GM13976 (cell line): ENCODE results near the gene HLX.
A peak's percentile ranks its signal among the peaks of the same experiment; 100 is the strongest.

Experiments
- DNase-seq: peaks from one replicate; pipeline ENCODE4 v3.0.0; 2012; ENCODE audit warnings: low spot score
- in situ Hi-C: fragments of 300-500 bp; cut with MboI; formaldehyde crosslinking; loops from one replicate; pipeline ENCODE4 v1.12.0; 2022; ENCODE audit warnings: low sequenced_read_pairs, mixed read lengths, inconsistent platforms; ENCODE audit not compliant: unreplicated experiment
- TF ChIP-seq, protein P1 (sequence below): IDR thresholded peaks from 2 replicates; pipeline ENCODE4 v1.5.1; 2012; ENCODE audit warnings: borderline replicate concordance, mild to moderate bottlenecking; ENCODE audit not compliant: insufficient read depth; ENCODE audit errors: extremely low read depth, missing control alignments, control extremely low read depth

HLX gene

GRCh38 chr1:220879076-220879508, at the start of gene HLX:
TSS of gene HLX (plus strand) at chr1:220879443. CDS start at chr1:220879858, 415 bp downstream.
- DNase-seq: peak; percentile 84
- in situ Hi-C loops: no loop called here

GRCh38 chr1:220833436-220833835, 45.8 kb upstream of the HLX start:
- TF ChIP-seq, protein P1, sequence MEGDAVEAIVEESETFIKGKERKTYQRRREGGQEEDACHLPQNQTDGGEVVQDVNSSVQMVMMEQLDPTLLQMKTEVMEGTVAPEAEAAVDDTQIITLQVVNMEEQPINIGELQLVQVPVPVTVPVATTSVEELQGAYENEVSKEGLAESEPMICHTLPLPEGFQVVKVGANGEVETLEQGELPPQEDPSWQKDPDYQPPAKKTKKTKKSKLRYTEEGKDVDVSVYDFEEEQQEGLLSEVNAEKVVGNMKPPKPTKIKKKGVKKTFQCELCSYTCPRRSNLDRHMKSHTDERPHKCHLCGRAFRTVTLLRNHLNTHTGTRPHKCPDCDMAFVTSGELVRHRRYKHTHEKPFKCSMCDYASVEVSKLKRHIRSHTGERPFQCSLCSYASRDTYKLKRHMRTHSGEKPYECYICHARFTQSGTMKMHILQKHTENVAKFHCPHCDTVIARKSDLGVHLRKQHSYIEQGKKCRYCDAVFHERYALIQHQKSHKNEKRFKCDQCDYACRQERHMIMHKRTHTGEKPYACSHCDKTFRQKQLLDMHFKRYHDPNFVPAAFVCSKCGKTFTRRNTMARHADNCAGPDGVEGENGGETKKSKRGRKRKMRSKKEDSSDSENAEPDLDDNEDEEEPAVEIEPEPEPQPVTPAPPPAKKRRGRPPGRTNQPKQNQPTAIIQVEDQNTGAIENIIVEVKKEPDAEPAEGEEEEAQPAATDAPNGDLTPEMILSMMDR: no peak
- in situ Hi-C loops: no loop called here
- DNase-seq: no peak

More at GRCh38 chr1:220879076-220879508, at the start of gene HLX:
- TF ChIP-seq, protein P1: no peak

DNA sequence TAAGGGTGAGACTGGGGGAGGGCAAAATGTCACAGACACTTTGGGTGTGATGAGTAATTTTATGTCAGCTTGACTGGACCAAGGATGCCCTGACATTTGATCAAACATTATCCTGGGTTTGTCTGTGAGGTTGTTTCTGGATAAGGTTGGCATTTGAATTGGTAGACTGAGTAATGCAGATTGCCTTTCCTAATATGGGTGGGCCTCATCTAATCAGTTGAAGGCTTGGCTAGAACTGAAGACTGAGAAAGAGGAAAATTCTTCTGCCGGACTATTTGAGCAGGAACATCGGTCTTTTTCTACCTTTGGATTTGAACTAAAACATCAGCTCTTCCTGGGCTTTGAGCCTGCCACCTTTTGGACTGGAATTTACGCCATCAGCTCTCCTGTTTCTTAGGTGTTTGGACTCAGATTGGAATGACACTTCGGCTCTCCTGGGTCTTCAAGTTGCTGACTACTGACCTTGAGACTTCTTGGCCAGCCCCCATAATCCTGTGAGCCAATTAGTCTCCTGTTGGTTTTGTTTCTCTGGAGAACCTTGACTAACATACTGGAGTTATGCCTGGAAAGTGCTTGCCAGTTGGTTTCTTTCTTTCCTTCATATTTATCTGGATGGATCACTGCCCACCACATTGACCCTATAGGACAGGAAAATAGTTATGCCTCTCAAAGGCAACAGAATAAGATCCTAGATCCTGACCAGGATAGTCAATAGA, 44.9 kb upstream of the HLX start:
- in situ Hi-C loops: no loop called here
- TF ChIP-seq, protein P1: no peak
- no peak for DNase-seq

- no peak for DNase-seq
- TF ChIP-seq, protein P1: no peak
- in situ Hi-C loops: no loop called here
Measured at GRCh38 chr1:220838578-220838977, 40.7 kb upstream of the HLX start.

DNA sequence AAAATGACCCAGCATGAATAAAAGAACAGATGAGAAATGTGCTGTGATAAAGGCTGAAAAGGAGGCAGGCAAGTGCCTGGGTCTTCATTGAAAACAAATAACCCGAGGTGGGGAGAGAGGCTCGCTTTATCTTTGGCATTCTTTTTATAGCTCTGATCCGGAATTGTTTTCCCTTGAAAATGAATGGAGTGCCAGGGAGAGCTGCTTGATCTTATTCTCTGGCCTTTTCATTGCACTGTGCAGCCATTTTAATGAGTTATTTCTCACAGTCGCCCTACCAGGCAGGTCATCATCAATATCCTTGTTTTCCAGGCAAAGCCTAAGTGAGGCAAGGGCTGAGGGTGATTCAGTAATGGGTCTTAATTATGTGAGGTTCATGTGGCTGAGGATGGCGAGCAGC, 39.8 kb upstream of the HLX start:
- no peak for DNase-seq
- TF ChIP-seq, protein P1: no peak
- in situ Hi-C loops: no loop called here

DNA sequence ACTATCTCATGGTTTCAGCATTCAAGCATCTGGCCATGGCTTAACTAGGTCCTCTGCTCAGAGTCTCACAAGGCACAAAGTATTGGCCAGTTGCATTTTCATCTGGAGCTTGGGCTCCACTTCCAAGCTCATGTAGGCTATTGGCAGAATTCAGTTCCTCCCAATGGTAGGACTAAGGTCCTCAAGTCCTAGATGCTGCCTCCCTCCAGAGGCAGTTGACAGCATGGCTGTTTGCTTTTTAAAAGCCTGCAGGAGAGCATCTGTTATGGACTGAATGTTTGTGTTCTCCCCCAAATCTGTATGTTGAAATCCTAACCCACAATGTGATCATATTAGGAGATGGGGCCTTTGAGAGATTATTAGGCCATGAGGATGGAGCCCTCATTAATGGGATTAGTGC, 38.0 kb upstream of the HLX start:
- DNase-seq: no peak
- in situ Hi-C loops: no loop called here
- TF ChIP-seq, protein P1: no peak

GRCh38 chr1:220843481-220844011, 35.7 kb upstream of the HLX start:
- no peak for DNase-seq
- TF ChIP-seq, protein P1: no peak
- in situ Hi-C loops: no loop called here
